H1 (cell line): ENCODE data around the gene CERT1. TPM values are rescaled to one million over a fixed set of nuclear protein-coding genes. Genes with fewer than 3 reads are reported as not detected.

ENCODE experiments used
- CBX8 ChIP-seq: fragments of 300-800, 300-1000 bp; sonication (generic); IDR thresholded peaks from 2 replicates; pipeline ENCODE4 v1.7.1; 2016; ENCODE audit warnings: low read depth, low read length, borderline replicate concordance
- FOSL1 ChIP-seq: IDR thresholded peaks from 2 replicates; pipeline ENCODE4 v1.6.1; 2011; ENCODE audit warnings: mild to moderate bottlenecking, low read depth, low read length, moderate library complexity; ENCODE audit not compliant: insufficient read depth
- SIRT6 ChIP-seq: IDR thresholded peaks from one replicate; pipeline ENCODE4 v1.7.1; 2012; ENCODE audit warnings: low read length, inconsistent platforms
- SIX5 ChIP-seq: IDR thresholded peaks from 2 replicates; pipeline ENCODE4 v1.6.1; 2011; ENCODE audit warnings: mild to moderate bottlenecking, low read depth, low read length
- SRF ChIP-seq: IDR thresholded peaks from 2 replicates; pipeline ENCODE4 v1.6.1; 2011; ENCODE audit warnings: mild to moderate bottlenecking, low read depth, low read length, moderate library complexity
- YY1 ChIP-seq: IDR thresholded peaks from 2 replicates; pipeline ENCODE4 v1.6.1; 2011; ENCODE audit warnings: low read depth, mild to moderate bottlenecking, low read length
- polyA plus RNA-seq, 7 experiments: library from polyadenylated mRNA; depleted of rRNA in 3 of 7; stranded (reverse) in 5 of 7; unstranded in 2 of 7; fragments of >200 nt in 5 of 7; fragments of 200-250 nt in 2 of 7; gene quantifications; 1 replicate in 5 of 7; 2 replicates in 1 of 7; 4 replicates in 1 of 7; pipeline versions ENCODE4 v1.2.1 to v1.2.3, GENCODE V29; 2011 to 2013; ENCODE audit warnings: missing spikeins in 2 of 7, mixed read lengths in 2 of 7
- total RNA-seq: library from RNA; stranded (reverse); fragmentation: NEBNext Ultra II Directional; extraction: Animal tissue kit (Norgen Biotek cat#: 25700); gene quantifications from 2 replicates; pipeline ENCODE4 v1.2.1, GENCODE V29; 2021
- TF ChIP-seq, protein P1 (sequence below), 3 experiments: IDR thresholded peaks; 1 replicate in 2 of 3; 2 replicates in 1 of 3; pipeline versions ENCODE4 v1.5.1 to v1.6.1; 2011; ENCODE audit warnings: low read length in 3 of 3, mild to moderate bottlenecking in 3 of 3, inconsistent platforms in 2 of 3, low read depth in 1 of 3, moderate library complexity in 1 of 3; ENCODE audit not compliant: insufficient read depth in 1 of 3; ENCODE audit errors: control extremely low read depth in 1 of 3
- TF ChIP-seq, protein P2 (sequence below): IDR thresholded peaks from 2 replicates; pipeline ENCODE4 v1.6.1; 2011; ENCODE audit warnings: low read length, improper control_type of control experiment

CERT1 gene
- total and polyA plus RNA-seq, 2 of the 8 experiments (the other 6 are each of a cell fraction or from before 2014, with no cell fraction given) = 7.8 to 55.3 TPM

DNA sequence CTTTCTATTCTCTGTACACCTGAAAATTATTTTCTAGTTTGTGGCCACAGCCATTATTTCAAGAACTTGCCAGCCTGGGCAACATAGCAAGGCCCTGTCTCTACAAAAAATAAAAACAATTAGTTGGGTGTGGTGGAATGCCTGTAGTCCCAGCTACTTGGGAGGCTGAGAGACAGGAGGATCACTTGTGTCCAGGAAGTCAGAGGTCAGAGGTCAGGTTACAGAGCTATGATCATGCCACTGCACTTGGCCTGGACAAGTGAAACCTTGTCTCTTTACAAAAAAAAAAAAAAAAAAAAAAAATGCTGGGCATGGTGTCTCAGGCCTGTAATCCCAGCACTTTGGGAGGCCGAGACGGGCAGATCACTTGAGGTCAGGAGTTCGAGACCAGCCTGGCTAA, 116.2 kb downstream of the CERT1 start (continued):
- TF ChIP-seq, protein P1, sequence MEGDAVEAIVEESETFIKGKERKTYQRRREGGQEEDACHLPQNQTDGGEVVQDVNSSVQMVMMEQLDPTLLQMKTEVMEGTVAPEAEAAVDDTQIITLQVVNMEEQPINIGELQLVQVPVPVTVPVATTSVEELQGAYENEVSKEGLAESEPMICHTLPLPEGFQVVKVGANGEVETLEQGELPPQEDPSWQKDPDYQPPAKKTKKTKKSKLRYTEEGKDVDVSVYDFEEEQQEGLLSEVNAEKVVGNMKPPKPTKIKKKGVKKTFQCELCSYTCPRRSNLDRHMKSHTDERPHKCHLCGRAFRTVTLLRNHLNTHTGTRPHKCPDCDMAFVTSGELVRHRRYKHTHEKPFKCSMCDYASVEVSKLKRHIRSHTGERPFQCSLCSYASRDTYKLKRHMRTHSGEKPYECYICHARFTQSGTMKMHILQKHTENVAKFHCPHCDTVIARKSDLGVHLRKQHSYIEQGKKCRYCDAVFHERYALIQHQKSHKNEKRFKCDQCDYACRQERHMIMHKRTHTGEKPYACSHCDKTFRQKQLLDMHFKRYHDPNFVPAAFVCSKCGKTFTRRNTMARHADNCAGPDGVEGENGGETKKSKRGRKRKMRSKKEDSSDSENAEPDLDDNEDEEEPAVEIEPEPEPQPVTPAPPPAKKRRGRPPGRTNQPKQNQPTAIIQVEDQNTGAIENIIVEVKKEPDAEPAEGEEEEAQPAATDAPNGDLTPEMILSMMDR (IDR thresholded peaks at IDR 0.05; ENCODE audit: control extremely low read depth in 1 of 3, insufficient read depth in 1 of 3, low read depth in 1 of 3, low read length in 3 of 3) = no peak
- TF ChIP-seq YY1 = no peak
- TF ChIP-seq SRF = no peak
- no peak for TF ChIP-seq FOSL1
- TF ChIP-seq CBX8 = no peak
- no peak for TF ChIP-seq SIX5
- TF ChIP-seq, protein P2, sequence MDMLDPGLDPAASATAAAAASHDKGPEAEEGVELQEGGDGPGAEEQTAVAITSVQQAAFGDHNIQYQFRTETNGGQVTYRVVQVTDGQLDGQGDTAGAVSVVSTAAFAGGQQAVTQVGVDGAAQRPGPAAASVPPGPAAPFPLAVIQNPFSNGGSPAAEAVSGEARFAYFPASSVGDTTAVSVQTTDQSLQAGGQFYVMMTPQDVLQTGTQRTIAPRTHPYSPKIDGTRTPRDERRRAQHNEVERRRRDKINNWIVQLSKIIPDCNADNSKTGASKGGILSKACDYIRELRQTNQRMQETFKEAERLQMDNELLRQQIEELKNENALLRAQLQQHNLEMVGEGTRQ = no peak
- TF ChIP-seq SIRT6 = no peak
- TF ChIP-seq, all 59 proteins: peak for 0
